Lower lobe of right lung (tissue), 2 donors: ENCODE results near the gene KCNJ4. TPM values are rescaled to one million over a fixed set of nuclear protein-coding genes. Genes with fewer than 3 reads are reported as not detected.

Experiments used
- ATAC-seq, 2 donors: fragments of 200-7000 bp; cut with Tn5 transposase; one replicate each; pipeline ENCODE4 v1.9.1; 2020 to 2022; ENCODE audit warnings: mild to moderate bottlenecking in 2 of 2, moderate library complexity in 2 of 2
- DNase-seq: peaks from one replicate; pipeline ENCODE4 v3.0.0-alpha.2; 2020
- H3K27ac ChIP-seq: fragments of 200-600 bp; one replicate; pipeline ENCODE4 v1.8.0; 2022
- H3K27me3 ChIP-seq: fragments of 200-600 bp; one replicate; pipeline ENCODE4 v1.8.0; 2022; ENCODE audit warnings: low read depth
- H3K36me3 ChIP-seq: fragments of 200-600 bp; one replicate; pipeline ENCODE4 v1.8.0; 2022; ENCODE audit warnings: mild to moderate bottlenecking
- H3K4me1 ChIP-seq: fragments of 200-600 bp; one replicate; pipeline ENCODE4 v1.8.0; 2022
- H3K4me3 ChIP-seq: fragments of 200-600 bp; one replicate; pipeline ENCODE4 v1.8.0; 2022; ENCODE audit warnings: mild to moderate bottlenecking
- H3K9me3 ChIP-seq: fragments of 200-600 bp; one replicate; pipeline ENCODE4 v1.8.0; 2022
- intact Hi-C: fragments of 100-400 bp; cut with DNase I; formaldehyde crosslinking; loops from one replicate; pipeline ENCODE4 v1.11.0; 2022
- total RNA-seq: library from RNA; stranded (reverse); fragmentation: NEBNext Ultra II Directional; extraction: Animal tissue kit (Norgen Biotek cat#: 25700); gene quantifications from one replicate; pipeline ENCODE4 v1.2.1, GENCODE V29; 2021
- TF ChIP-seq, protein P1 (sequence below): fragments of 200-600 bp; IDR thresholded peaks from one replicate; pipeline ENCODE4 v1.8.0; 2022; ENCODE audit warnings: antibody characterized with exemption, mild to moderate bottlenecking
- donor health status: DM: no; HTN: yes; CAD: no; lungs with severe emphysema.

The KCNJ4 gene
- total RNA-seq, 1 donor from 2014 or later, result not detected

DNA sequence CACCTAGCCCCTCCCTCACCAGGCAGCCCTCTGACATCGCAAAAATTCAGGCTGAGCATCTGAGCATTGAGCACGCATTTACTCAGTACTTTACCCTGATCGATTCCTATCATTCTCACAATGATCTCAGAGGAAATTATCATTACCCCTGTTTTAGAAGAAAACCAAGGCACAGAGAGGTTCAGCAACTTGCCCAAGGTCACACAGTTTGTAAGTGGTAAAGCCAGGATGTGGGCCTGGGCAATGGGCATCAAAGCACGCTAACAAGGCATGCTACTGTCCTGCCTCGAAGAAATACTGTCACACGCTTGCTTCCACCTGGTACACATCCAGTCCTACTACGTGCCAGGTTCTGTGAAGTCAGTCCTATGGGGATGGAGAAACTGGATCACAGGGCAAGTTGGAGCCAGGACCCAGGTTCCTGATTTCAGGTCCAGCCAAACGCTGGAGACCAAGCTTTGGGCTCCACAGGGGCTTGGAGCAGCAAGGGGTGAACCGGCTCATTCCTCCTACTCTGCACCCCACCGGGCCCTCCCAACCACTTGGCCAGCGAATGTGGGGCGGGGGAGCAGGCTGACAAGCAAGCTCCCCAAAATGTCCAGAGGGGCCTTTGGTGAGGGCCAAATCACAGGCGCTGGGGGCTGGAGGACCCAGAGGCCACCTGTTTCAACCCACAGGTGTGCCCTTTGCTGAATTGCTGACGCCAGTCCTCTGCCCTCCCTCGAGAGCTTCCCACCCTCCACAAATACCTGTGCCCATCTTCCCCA lies 18.2 kb downstream of the KCNJ4 start:
- no peak overlapping the region for H3K27ac ChIP-seq
- no peaks in the 10 kb centered on the region for H3K36me3 ChIP-seq
- DNase-seq, result no peak
- H3K4me1 ChIP-seq, result no peaks in the 10 kb centered on the region
- no peak overlapping the region for H3K4me3 ChIP-seq
- ATAC-seq, result no peak
- TF ChIP-seq, protein P1, sequence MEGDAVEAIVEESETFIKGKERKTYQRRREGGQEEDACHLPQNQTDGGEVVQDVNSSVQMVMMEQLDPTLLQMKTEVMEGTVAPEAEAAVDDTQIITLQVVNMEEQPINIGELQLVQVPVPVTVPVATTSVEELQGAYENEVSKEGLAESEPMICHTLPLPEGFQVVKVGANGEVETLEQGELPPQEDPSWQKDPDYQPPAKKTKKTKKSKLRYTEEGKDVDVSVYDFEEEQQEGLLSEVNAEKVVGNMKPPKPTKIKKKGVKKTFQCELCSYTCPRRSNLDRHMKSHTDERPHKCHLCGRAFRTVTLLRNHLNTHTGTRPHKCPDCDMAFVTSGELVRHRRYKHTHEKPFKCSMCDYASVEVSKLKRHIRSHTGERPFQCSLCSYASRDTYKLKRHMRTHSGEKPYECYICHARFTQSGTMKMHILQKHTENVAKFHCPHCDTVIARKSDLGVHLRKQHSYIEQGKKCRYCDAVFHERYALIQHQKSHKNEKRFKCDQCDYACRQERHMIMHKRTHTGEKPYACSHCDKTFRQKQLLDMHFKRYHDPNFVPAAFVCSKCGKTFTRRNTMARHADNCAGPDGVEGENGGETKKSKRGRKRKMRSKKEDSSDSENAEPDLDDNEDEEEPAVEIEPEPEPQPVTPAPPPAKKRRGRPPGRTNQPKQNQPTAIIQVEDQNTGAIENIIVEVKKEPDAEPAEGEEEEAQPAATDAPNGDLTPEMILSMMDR, result no peak
- H3K27me3 ChIP-seq, result peaks cover 4% of the 10 kb centered on the region
- intact Hi-C loops, result no loop called here
- H3K9me3 ChIP-seq, result no peaks in the 10 kb centered on the region

DNA sequence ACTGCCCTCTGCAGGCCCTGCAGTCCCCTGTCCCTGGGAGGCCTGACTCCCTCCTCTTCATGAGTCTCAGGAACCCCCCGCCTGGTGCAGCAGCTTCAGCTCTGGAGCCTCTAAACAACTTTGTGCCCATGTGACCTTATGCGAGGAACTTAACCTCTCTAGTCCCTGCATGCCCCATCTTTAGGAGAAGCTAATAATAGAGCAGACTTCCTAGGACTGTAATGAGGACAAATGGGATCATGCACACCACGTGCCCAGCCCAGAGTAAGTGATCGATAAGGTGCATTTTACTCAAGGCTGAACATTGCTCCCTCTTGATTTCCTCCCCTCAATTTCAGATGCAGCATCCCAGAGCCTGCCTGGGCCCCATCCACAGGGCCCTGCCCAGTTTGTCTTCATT lies 19.0 kb downstream of the KCNJ4 start:
- no peaks in the 10 kb centered on the region for H3K36me3 ChIP-seq
- no peaks in the 10 kb centered on the region for H3K9me3 ChIP-seq
- intact Hi-C loops, result no loop called here
- no peak overlapping the region for H3K27ac ChIP-seq
- H3K4me1 ChIP-seq, result no peaks in the 10 kb centered on the region
- ATAC-seq (no peak), DNase-seq (no peak)
- peaks cover 4% of the 10 kb centered on the region for H3K27me3 ChIP-seq
- TF ChIP-seq, protein P1, result no peak
- H3K4me3 ChIP-seq, result no peak overlapping the region

DNA sequence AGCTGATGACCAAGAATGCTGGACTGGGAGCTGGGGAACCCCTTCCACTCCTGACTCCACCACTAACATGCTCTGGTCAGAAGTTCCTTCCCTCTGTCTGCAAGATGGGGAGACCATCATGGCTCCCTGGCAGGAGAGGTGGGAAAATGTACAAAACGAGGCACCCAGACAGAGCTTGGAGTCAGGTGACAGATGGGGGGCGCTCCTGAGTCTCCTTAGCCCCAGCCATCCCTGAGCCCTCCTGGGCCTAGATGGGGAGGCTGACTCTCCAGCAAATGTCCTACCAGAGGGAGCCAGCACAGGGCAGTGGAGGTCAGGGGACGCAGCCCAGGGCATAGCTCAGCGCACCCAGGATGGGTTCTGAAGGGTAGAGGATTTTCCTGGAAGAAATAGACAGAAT lies 20.0 kb downstream of the KCNJ4 start:
- Histone ChIP-seq H3K9me3 (no peaks in the 10 kb centered on the region), H3K4me1 (no peaks in the 10 kb centered on the region), H3K4me3 (no peak overlapping the region), H3K36me3 (no peaks in the 10 kb centered on the region), H3K27ac (no peak overlapping the region), H3K27me3 (peaks cover 4% of the 10 kb centered on the region)
- ATAC-seq (no peak), DNase-seq (no peak)
- TF ChIP-seq, protein P1, result no peak
- intact Hi-C loops, result no loop called here

DNA sequence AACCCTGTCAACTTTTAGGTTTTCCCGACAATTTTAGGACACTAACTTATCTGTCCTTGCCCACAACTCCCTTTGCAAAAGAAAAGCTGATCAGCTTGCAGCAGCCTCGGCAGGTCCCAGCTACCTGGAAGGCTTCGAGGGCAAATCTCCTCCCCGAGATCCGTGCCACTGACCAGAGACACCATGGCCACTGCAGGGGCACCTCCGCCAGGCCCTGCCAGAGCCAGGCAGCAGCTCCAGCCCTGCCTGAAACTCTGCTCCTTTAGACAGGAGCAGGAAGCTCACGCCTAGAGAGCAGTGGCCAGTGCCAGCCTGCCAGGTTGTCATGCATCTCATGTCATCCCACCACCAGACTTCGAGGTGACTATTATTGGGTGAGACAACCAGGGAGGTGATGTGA lies 21.1 kb downstream of the KCNJ4 start:
- DNase-seq, result no peak
- Histone ChIP-seq H3K9me3 (no peaks in the 10 kb centered on the region), H3K4me3 (no peak overlapping the region), H3K27ac (no peak overlapping the region), H3K36me3 (no peaks in the 10 kb centered on the region), H3K4me1 (no peaks in the 10 kb centered on the region), H3K27me3 (peaks cover 4% of the 10 kb centered on the region)
- TF ChIP-seq, protein P1, result no peak
- no peak for ATAC-seq
- intact Hi-C loops, result no loop called here

DNA sequence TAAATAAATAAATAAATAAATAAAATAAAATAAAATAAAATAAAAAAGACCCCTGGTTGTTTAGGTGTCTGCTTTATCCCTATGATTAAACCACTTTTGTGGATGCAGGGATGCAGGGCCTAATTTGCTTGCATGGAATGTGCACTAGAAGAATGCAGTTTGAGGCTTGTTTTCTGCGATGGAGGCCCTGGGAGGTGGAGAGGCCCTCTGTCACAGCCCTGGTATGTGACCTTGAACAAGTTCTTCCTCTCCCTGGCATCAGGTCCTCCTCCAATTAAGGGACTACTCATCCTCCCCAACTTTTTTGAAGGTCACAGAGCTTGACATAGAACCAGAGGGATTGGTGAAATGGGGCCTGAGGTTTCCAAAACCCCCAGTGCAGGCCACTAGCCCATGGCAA lies 22.7 kb downstream of the KCNJ4 start:
- intact Hi-C loops, result no loop called here
- Histone ChIP-seq H3K9me3 (no peaks in the 10 kb centered on the region), H3K27me3 (peaks cover 4% of the 10 kb centered on the region), H3K27ac (no peak overlapping the region), H3K36me3 (no peaks in the 10 kb centered on the region), H3K4me1 (no peaks in the 10 kb centered on the region), H3K4me3 (no peak overlapping the region)
- ATAC-seq (no peak), DNase-seq (no peak)
- TF ChIP-seq, protein P1, result no peak
